Measurements from ENCODE around the gene OAS2.

DNA sequence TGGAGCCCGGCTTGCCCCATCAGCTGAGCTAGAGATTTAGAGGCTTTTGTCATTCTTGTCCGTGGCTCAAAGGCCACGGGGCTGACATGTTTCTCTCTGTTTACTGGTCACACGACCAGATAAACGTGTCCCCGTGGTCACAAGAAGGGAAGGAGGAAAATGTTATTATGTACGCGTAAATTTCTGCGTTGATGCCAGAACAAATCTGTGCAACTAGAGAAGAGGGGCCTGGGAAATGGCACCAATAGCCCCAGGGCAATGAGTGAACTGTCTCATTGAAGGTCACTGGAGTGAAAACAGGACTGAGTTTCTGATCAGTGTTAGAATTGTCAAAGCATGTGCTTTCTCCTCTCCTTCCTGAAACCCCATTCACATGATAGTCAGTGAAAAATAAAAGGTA, 25.3 kb downstream of the OAS2 start:
- TF ChIP-seq, protein P1, sequence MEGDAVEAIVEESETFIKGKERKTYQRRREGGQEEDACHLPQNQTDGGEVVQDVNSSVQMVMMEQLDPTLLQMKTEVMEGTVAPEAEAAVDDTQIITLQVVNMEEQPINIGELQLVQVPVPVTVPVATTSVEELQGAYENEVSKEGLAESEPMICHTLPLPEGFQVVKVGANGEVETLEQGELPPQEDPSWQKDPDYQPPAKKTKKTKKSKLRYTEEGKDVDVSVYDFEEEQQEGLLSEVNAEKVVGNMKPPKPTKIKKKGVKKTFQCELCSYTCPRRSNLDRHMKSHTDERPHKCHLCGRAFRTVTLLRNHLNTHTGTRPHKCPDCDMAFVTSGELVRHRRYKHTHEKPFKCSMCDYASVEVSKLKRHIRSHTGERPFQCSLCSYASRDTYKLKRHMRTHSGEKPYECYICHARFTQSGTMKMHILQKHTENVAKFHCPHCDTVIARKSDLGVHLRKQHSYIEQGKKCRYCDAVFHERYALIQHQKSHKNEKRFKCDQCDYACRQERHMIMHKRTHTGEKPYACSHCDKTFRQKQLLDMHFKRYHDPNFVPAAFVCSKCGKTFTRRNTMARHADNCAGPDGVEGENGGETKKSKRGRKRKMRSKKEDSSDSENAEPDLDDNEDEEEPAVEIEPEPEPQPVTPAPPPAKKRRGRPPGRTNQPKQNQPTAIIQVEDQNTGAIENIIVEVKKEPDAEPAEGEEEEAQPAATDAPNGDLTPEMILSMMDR (IDR thresholded peaks at IDR 0.05; ENCODE audit: poor library complexity, severe bottlenecking), result no peak
- TF ChIP-seq POLR2AphosphoS5 (IDR thresholded peaks at IDR 0.05), result no peak
- no peak for TF ChIP-seq TAF1 (IDR thresholded peaks at IDR 0.05; ENCODE audit: low read depth)
- TF ChIP-seq, protein P2, sequence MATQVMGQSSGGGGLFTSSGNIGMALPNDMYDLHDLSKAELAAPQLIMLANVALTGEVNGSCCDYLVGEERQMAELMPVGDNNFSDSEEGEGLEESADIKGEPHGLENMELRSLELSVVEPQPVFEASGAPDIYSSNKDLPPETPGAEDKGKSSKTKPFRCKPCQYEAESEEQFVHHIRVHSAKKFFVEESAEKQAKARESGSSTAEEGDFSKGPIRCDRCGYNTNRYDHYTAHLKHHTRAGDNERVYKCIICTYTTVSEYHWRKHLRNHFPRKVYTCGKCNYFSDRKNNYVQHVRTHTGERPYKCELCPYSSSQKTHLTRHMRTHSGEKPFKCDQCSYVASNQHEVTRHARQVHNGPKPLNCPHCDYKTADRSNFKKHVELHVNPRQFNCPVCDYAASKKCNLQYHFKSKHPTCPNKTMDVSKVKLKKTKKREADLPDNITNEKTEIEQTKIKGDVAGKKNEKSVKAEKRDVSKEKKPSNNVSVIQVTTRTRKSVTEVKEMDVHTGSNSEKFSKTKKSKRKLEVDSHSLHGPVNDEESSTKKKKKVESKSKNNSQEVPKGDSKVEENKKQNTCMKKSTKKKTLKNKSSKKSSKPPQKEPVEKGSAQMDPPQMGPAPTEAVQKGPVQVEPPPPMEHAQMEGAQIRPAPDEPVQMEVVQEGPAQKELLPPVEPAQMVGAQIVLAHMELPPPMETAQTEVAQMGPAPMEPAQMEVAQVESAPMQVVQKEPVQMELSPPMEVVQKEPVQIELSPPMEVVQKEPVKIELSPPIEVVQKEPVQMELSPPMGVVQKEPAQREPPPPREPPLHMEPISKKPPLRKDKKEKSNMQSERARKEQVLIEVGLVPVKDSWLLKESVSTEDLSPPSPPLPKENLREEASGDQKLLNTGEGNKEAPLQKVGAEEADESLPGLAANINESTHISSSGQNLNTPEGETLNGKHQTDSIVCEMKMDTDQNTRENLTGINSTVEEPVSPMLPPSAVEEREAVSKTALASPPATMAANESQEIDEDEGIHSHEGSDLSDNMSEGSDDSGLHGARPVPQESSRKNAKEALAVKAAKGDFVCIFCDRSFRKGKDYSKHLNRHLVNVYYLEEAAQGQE (IDR thresholded peaks at IDR 0.05; ENCODE audit: borderline replicate concordance), result no peak
- TF ChIP-seq RAD21 (conservative IDR thresholded peaks at IDR 0.05), result no peak
- TF ChIP-seq SMC3 (conservative IDR thresholded peaks at IDR 0.05; ENCODE audit: poor library complexity), result no peak
- no peak for TF ChIP-seq EZH2 (IDR thresholded peaks at IDR 0.05; ENCODE audit: borderline replicate concordance, insufficient read depth, low read length, poor library complexity, severe bottlenecking)

All from neural cell (in vitro differentiated cells).